IMR-90 (cell line): Measurements from ENCODE around the gene CTCFL. TPM values are rescaled to one million over a fixed set of nuclear protein-coding genes. Genes with fewer than 3 reads are reported as not detected.

Source experiments
- ATAC-seq: fragments of 200-7000 bp; cut with Tn5 transposase; 2 replicates; pipeline ENCODE4 v1.9.1; 2020; ENCODE audit warnings: low read depth, mild to moderate bottlenecking, moderate library complexity
- BruUV-seq: library from RNA; stranded (reverse); fragments of 400-500 nt; replicated peaks from 2 replicates; lab custom pipeline; 2021; lab: Mats Ljungman, UMichigan
- CTCF ChIA-PET: fragments of 300-600 bp; formaldehyde crosslinking; extraction: SDS; loops from one replicate; lab custom pipeline; 2021; ENCODE audit warnings: antibody characterized with exemption; lab: Yijun Ruan, JAX
- POLR2A ChIA-PET: fragments of 300-600 bp; sonication (Branson Sonifier 250); formaldehyde crosslinking; loops from one replicate; lab custom pipeline; 2022; ENCODE audit warnings: antibody characterized with exemption; ENCODE audit not compliant: unreplicated experiment; lab: Charles Lee
- DNase-seq: peaks from one replicate; pipeline ENCODE4 v3.0.0; 2013
- H2AFZ ChIP-seq: replicated peaks from 2 replicates; pipeline ENCODE3; 2013; ENCODE audit warnings: low read length, mild to moderate bottlenecking; ENCODE audit not compliant: poor library complexity
- H2AK5ac ChIP-seq: 2 replicates; pipeline ENCODE4 v1.6.1; 2013; ENCODE audit warnings: low read depth, low read length, inconsistent platforms
- H2AK9ac ChIP-seq: replicated peaks from 2 replicates; pipeline ENCODE3; 2013; ENCODE audit warnings: mild to moderate bottlenecking, low read depth, low read length, moderate library complexity; ENCODE audit not compliant: poor library complexity
- H2BK120ac ChIP-seq: 2 replicates; pipeline ENCODE4 v1.6.1; 2013; ENCODE audit warnings: low read depth, low read length, inconsistent platforms
- H2BK15ac ChIP-seq: 3 replicates; pipeline ENCODE4 v1.6.1; 2013; ENCODE audit warnings: low read depth, low read length, inconsistent platforms
- H2BK20ac ChIP-seq: 2 replicates; pipeline ENCODE4 v1.6.1; 2013; ENCODE audit warnings: low read depth, mild to moderate bottlenecking, inconsistent platforms, low read length, moderate library complexity
- H2BK5ac ChIP-seq: 2 replicates; pipeline ENCODE4 v1.6.1; 2013; ENCODE audit warnings: mild to moderate bottlenecking, low read depth, low read length, inconsistent platforms; ENCODE audit not compliant: poor library complexity, severe bottlenecking
- H3K14ac ChIP-seq: replicated peaks from 2 replicates; pipeline ENCODE4 v1.6.1; 2013; ENCODE audit warnings: low read depth, low read length, inconsistent platforms
- H3K18ac ChIP-seq: 2 replicates; pipeline ENCODE4 v1.6.1; 2013; ENCODE audit warnings: low read depth, low read length, control low read depth
- H3K23ac ChIP-seq: 2 replicates; pipeline ENCODE4 v1.6.1; 2013; ENCODE audit warnings: low read depth, low read length, inconsistent platforms
- H3K27ac ChIP-seq: 2 replicates; pipeline ENCODE4 v1.5.1; 2013; ENCODE audit warnings: mild to moderate bottlenecking, control low read depth, low read length; ENCODE audit not compliant: insufficient read depth
- H3K27me3 ChIP-seq: 2 replicates; pipeline ENCODE4 v1.6.1; 2013; ENCODE audit warnings: low read length; ENCODE audit not compliant: control insufficient read depth, insufficient read depth
- H3K36me3 ChIP-seq: 2 replicates; pipeline ENCODE4 v1.6.1; 2013; ENCODE audit warnings: low read length, mixed read lengths; ENCODE audit not compliant: control insufficient read depth, insufficient read depth
- H3K4ac ChIP-seq: 2 replicates; pipeline ENCODE4 v1.6.1; 2013; ENCODE audit warnings: low read depth, low read length, inconsistent platforms
- H3K4me1 ChIP-seq: 2 replicates; pipeline ENCODE4 v1.6.1; 2013; ENCODE audit warnings: low read length, mixed read lengths; ENCODE audit not compliant: control insufficient read depth, insufficient read depth
- H3K4me2 ChIP-seq: 2 replicates; pipeline ENCODE4 v1.6.1; 2013; ENCODE audit warnings: low read depth, mild to moderate bottlenecking, control low read depth, low read length, moderate library complexity
- H3K4me3 ChIP-seq: 2 replicates; pipeline ENCODE4 v1.5.1; 2013; ENCODE audit warnings: low read depth, mild to moderate bottlenecking, control low read depth, low read length, moderate library complexity; ENCODE audit not compliant: insufficient read depth
- H3K56ac ChIP-seq: 2 replicates; pipeline ENCODE4 v1.6.1; 2013; ENCODE audit warnings: low read length, inconsistent platforms; ENCODE audit not compliant: insufficient read depth; ENCODE audit errors: extremely low read depth
- H3K79me1 ChIP-seq, 2 experiments: 2 replicates each; pipeline ENCODE4 v1.6.1; 2013; ENCODE audit warnings: low read length in 2 of 2, inconsistent platforms in 1 of 2, low read depth in 1 of 2
- H3K9ac ChIP-seq: 2 replicates; pipeline ENCODE4 v1.6.1; 2013; ENCODE audit warnings: low read depth, low read length, control low read depth
- H3K9me1 ChIP-seq: 2 replicates; pipeline ENCODE4 v1.6.1; 2013; ENCODE audit warnings: low read length, inconsistent platforms; ENCODE audit not compliant: insufficient read depth
- H3K9me3 ChIP-seq: 2 replicates; pipeline ENCODE4 v1.6.1; 2013; ENCODE audit warnings: low read length; ENCODE audit not compliant: control insufficient read depth, insufficient read depth
- H4K20me1 ChIP-seq: 2 replicates; pipeline ENCODE4 v1.6.1; 2013; ENCODE audit warnings: low read length, inconsistent platforms; ENCODE audit not compliant: insufficient read depth
- H4K5ac ChIP-seq: 2 replicates; pipeline ENCODE4 v1.6.1; 2013; ENCODE audit warnings: mild to moderate bottlenecking, low read depth, low read length, control low read depth
- H4K8ac ChIP-seq, 2 experiments: 2 replicates each; pipeline ENCODE4 v1.6.1; 2013; ENCODE audit warnings: low read depth in 2 of 2, low read length in 2 of 2, control low read depth in 1 of 2, inconsistent platforms in 1 of 2
- H4K91ac ChIP-seq: 2 replicates; pipeline ENCODE4 v1.6.1; 2013; ENCODE audit warnings: low read depth, low read length, inconsistent platforms; ENCODE audit not compliant: insufficient read depth
- BHLHE40 ChIP-seq: fragments of 150-350 bp; IDR thresholded peaks from 2 replicates; pipeline ENCODE4 v1.6.1; 2016; ENCODE audit warnings: mild to moderate bottlenecking, low read depth, low read length
- CEBPB ChIP-seq: IDR thresholded peaks from 2 replicates; pipeline ENCODE4 v1.6.1; 2012; ENCODE audit warnings: low read depth, low read length, improper control_type of control experiment
- FOS ChIP-seq: fragments of 150-350 bp; IDR thresholded peaks from 2 replicates; pipeline ENCODE4 v1.6.1; 2016; ENCODE audit warnings: low read depth, low read length
- MAFK ChIP-seq: IDR thresholded peaks from 2 replicates; pipeline ENCODE4 v1.6.1; 2012; ENCODE audit warnings: low read depth, low read length, improper control_type of control experiment
- RAD21 ChIP-seq: IDR thresholded peaks from 2 replicates; pipeline ENCODE4 v1.6.1; 2012; ENCODE audit warnings: low read length, improper control_type of control experiment
- WGBS, 2 experiments: methylation state at CpG; one replicate each; pipeline versions ENCODE4 v1.1.5 to v1.1.7; 2013; ENCODE audit warnings: missing lambda C conversion rate in 2 of 2; ENCODE audit not compliant: insufficient read length in 1 of 2; ENCODE audit errors: extremely low coverage in 2 of 2; 5-methylcytosine and 5-hydroxymethylcytosine counted together
- dilution Hi-C: fragments of 300-500 bp; cut with HindIII; formaldehyde crosslinking; loops from one replicate; pipeline ENCODE4 v1.14.3; 2018; ENCODE audit warnings: low sequenced_read_pairs; ENCODE audit not compliant: unreplicated experiment
- in situ Hi-C: fragments of 300-500 bp; cut with MboI; formaldehyde crosslinking; loops from 3 replicates; pipeline ENCODE4 v1.14.3; 2019; ENCODE audit warnings: low sequenced_read_pairs, inconsistent platforms, mixed read lengths
- intact Hi-C: fragments of 100-400 bp; cut with micrococcal nuclease; formaldehyde crosslinking; loops from 2 replicates; pipeline ENCODE4 v1.10.0; 2022
- polyA plus RNA-seq, 3 experiments: library from polyadenylated mRNA; depleted of rRNA; stranded (reverse); fragments of >200 nt; gene quantifications; 2 replicates each; pipeline ENCODE4 v1.2.3, GENCODE V29; 2012; ENCODE audit warnings: low replicate concordance in 1 of 3
- total RNA-seq: library from RNA; depleted of rRNA; stranded (reverse); fragments of >200 nt; gene quantifications from 2 replicates; pipeline ENCODE4 v1.2.3, GENCODE V29; 2012

Gene CTCFL
- total and polyA plus RNA-seq, 2 of the 4 experiments (the other 2 are of a cell fraction) = not detected

GRCh38 chr20:57564180-57564802, 39.4 kb upstream of the CTCFL start:
- Histone ChIP-seq H4K8ac (no peak overlapping the region), H4K5ac (no peak overlapping the region), H3K4me2 (no peak overlapping the region), H4K20me1 (no peaks in the 10 kb centered on the region), H3K56ac (no peak overlapping the region), H2BK120ac (no peak overlapping the region), H3K23ac (no peak overlapping the region), H3K4me3 (no peak overlapping the region), H3K4me1 (no peaks in the 10 kb centered on the region), H3K4ac (no peak overlapping the region), H2BK20ac (no peak overlapping the region), H4K91ac (no peak overlapping the region), H3K9me3 (no peaks in the 10 kb centered on the region), H3K14ac (no peak overlapping the region), H2BK15ac (no peak overlapping the region), H3K9me1 (no peaks in the 10 kb centered on the region), H2AK9ac (no peak overlapping the region), H2AFZ (no peak overlapping the region), H3K18ac (no peak overlapping the region), H2AK5ac (no peak overlapping the region), H3K27ac (no peak overlapping the region), H3K79me1 (no peaks in the 10 kb centered on the region), H3K9ac (no peak overlapping the region), H2BK5ac (no peak overlapping the region), H3K36me3 (no peaks in the 10 kb centered on the region), H3K27me3 (peaks cover 5% of the 10 kb centered on the region; the same call in 1 of the 2 replicates)
- TF ChIP-seq BHLHE40 = no peak
- TF ChIP-seq RAD21 = no peak
- no peak for TF ChIP-seq MAFK
- TF ChIP-seq CEBPB = no peak
- no peak for TF ChIP-seq FOS
- WGBS, 2 experiments = 60% methylated on average over 1 of the region's 14 CpGs; no CpG with 5 or more reads in 1 of the 2 experiments
- ATAC-seq (no peak), DNase-seq (no peak)
- ChIA-PET CTCF (no interaction called here), POLR2A (no interaction called here)
- BruUV-seq = no TSS peak
- intact Hi-C loops (no loop called here), dilution Hi-C loops (no loop called here), in situ Hi-C loops (no loop called here)
